Embryonic facial prominence (tissue), 1 donor: ENCODE data around the gene ZFYVE26.
"Not testable (repeated sequence)": the region's sequence is repeated elsewhere in the genome, so short reads cannot be mapped to it uniquely, and the experiment has no call there.

Experiments
- DNase-seq: peaks from one replicate; pipeline ENCODE4 v3.0.0-alpha.2; 2016; ENCODE audit errors: extremely low spot score

Gene ZFYVE26

GRCh38 chr14:67816326-67817002 is at the start of gene ZFYVE26:
Gene ZFYVE26, minus strand, starts transcription at chr14:67816590. Its CDS starts 627 bp downstream, at chr14:67815963.
- peak; percentile 96 for DNase-seq

- no peak for DNase-seq
These were observed 46.8 kb upstream of the ZFYVE26 start for GRCh38 chr14:67863223-67863622.

- DNase-seq: no peak
These were observed 42.9 kb upstream of the ZFYVE26 start for GRCh38 chr14:67859169-67859749.

- no peak for DNase-seq
These were observed 41.5 kb upstream of the ZFYVE26 start for GRCh38 chr14:67857778-67858350.

GRCh38 chr14:67856827-67857226 is 40.4 kb upstream of the ZFYVE26 start:
- peak; percentile 51 for DNase-seq

GRCh38 chr14:67853715-67854114 is 37.3 kb upstream of the ZFYVE26 start:
- no peak for DNase-seq

GRCh38 chr14:67852926-67853604 is 36.7 kb upstream of the ZFYVE26 start:
- no peak for DNase-seq

- DNase-seq: no peak
These were observed 35.5 kb upstream of the ZFYVE26 start for GRCh38 chr14:67851785-67852410.

- no peak for DNase-seq
These were observed 33.9 kb upstream of the ZFYVE26 start for GRCh38 chr14:67850066-67850830.

GRCh38 chr14:67846029-67846610 is 29.7 kb upstream of the ZFYVE26 start:
- DNase-seq: no peak

- peak; percentile 58 for DNase-seq
These were observed 20.7 kb upstream of the ZFYVE26 start for GRCh38 chr14:67837011-67837624.

GRCh38 chr14:67835596-67835995 is 19.2 kb upstream of the ZFYVE26 start:
- DNase-seq: no peak

- no peak for DNase-seq
These were observed 17.0 kb upstream of the ZFYVE26 start for GRCh38 chr14:67833403-67833802.

- DNase-seq: no peak
These were observed 14.7 kb upstream of the ZFYVE26 start for GRCh38 chr14:67831113-67831512.

GRCh38 chr14:67821121-67821520 is 4.7 kb upstream of the ZFYVE26 start:
- DNase-seq: no peak

GRCh38 chr14:67820428-67820971 is 4.1 kb upstream of the ZFYVE26 start:
- no peak for DNase-seq

- peak; percentile 70 for DNase-seq
These were observed 3.4 kb upstream of the ZFYVE26 start, which contains the start of gene RAD51B for GRCh38 chr14:67819563-67820421. Gene RAD51B, plus strand, starts transcription at chr14:67819779.

GRCh38 chr14:67818476-67818875 is 2.1 kb upstream of the ZFYVE26 start:
- not testable (repeated sequence) for DNase-seq

GRCh38 chr14:67817750-67818438 is 1.5 kb upstream of the ZFYVE26 start:
- no peak for DNase-seq
